Uterus (tissue), 4 donors: ENCODE measurements around the gene LRP1-AS. TPM values are rescaled to one million over a fixed set of nuclear protein-coding genes. Genes with fewer than 3 reads are reported as not detected.
"Not testable (repeated sequence)": the region's sequence is repeated elsewhere in the genome, so short reads cannot be mapped to it uniquely, and the experiment has no call there.

Experiments used
- DNase-seq, 2 donors: peaks; one replicate each; pipeline ENCODE4 v3.0.0-alpha.2; 2019 to 2020
- H3K27ac ChIP-seq, 2 donors: fragments of 200-600 bp; sonication (generic); 1 replicate in 1 of 2; 2 replicates in 1 of 2; pipeline ENCODE4 v1.5.1; 2016 to 2018
- H3K27me3 ChIP-seq, 2 donors: fragments of 200-600 bp; sonication (generic); one replicate each; pipeline ENCODE4 v1.5.1; 2018 to 2019; ENCODE audit warnings: control low read depth in 1 of 2
- H3K36me3 ChIP-seq, 2 donors: fragments of 200-600 bp; sonication (generic); one replicate each; pipeline ENCODE4 v1.5.1; 2019; ENCODE audit warnings: control low read depth in 1 of 2
- H3K4me1 ChIP-seq, 2 donors: fragments of 200-600 bp; sonication (generic); one replicate each; pipeline ENCODE4 v1.5.1; 2018 to 2019; ENCODE audit warnings: control low read depth in 1 of 2
- H3K4me3 ChIP-seq, 2 donors: fragments of 200-600 bp; sonication (generic); 1 replicate in 1 of 2; 2 replicates in 1 of 2; pipeline ENCODE4 v1.5.1; 2018 to 2019; ENCODE audit warnings: mild to moderate bottlenecking in 1 of 2
- H3K9me3 ChIP-seq, 2 donors: fragments of 200-600 bp; sonication (generic); one replicate each; pipeline ENCODE4 v1.5.1; 2019; ENCODE audit warnings: control low read depth in 1 of 2
- CTCF ChIP-seq, 4 experiments: fragments of 200-600 bp in 2 of 4; fragments of 450-650 bp in 2 of 4; sonication (generic) in 2 of 4; IDR thresholded peaks; one replicate each; pipeline ENCODE4 v1.5.1; 2016 to 2019; ENCODE audit warnings: antibody characterized with exemption in 4 of 4, mild to moderate bottlenecking in 2 of 4, moderate library complexity in 1 of 4
- POLR2A ChIP-seq, 2 donors: fragments of 450-650 bp; IDR thresholded peaks; one replicate each; pipeline ENCODE4 v1.6.1; 2016; ENCODE audit warnings: antibody characterized with exemption in 2 of 2, mild to moderate bottlenecking in 1 of 2, moderate library complexity in 1 of 2
- intact Hi-C: fragments of 100-400 bp; cut with DNase I; formaldehyde crosslinking; loops from one replicate; pipeline ENCODE4 v1.15.1; 2023; ENCODE audit warnings: low total_unique reads
- total RNA-seq, 4 donors: library from RNA; depleted of rRNA in 3 of 4; stranded (reverse); fragments of >200 nt in 3 of 4; gene quantifications; one replicate each; pipeline versions ENCODE4 v1.1.0 to v1.2.4, GENCODE V29; 2014 to 2023
- donor health status: DM: yes; HTN: yes; CAD: no.

The LRP1-AS gene
- total RNA-seq, 4 donors from 2014 or later, result not detected

- H3K27ac ChIP-seq, result no peak overlapping the region
- no peaks in the 10 kb centered on the region for H3K36me3 ChIP-seq
- no peak overlapping the region for H3K4me3 ChIP-seq
- DNase-seq, result no peak
- peaks cover 0 to 3% of the 10 kb centered on the region in 2 donors for H3K4me1 ChIP-seq
- no peaks in the 10 kb centered on the region for H3K9me3 ChIP-seq
- TF ChIP-seq CTCF (IDR thresholded peaks at IDR 0.05) (no peak), POLR2A (IDR thresholded peaks at IDR 0.05) (no peak)
- H3K27me3 ChIP-seq, result no peaks in the 10 kb centered on the region
- intact Hi-C loops, result loop anchor here (5.0 kb wide), 1 partner anchor 51 kb away; no protein-coding TSS in a partner anchor
These were observed 21.4 kb downstream of the LRP1-AS start for GRCh38 chr12:57126061-57126460.

- intact Hi-C loops, result no loop called here
These were observed 23.1 kb downstream of the LRP1-AS start for GRCh38 chr12:57124261-57124877.

GRCh38 chr12:57123813-57124212 lies 23.6 kb downstream of the LRP1-AS start:
- TF ChIP-seq CTCF (IDR thresholded peaks at IDR 0.05) (no peak), POLR2A (IDR thresholded peaks at IDR 0.05) (no peak)
- H3K4me1 ChIP-seq, result no peaks in the 10 kb centered on the region
- H3K27ac ChIP-seq, result no peak overlapping the region
- no peaks in the 10 kb centered on the region for H3K27me3 ChIP-seq
- H3K9me3 ChIP-seq, result no peaks in the 10 kb centered on the region
- no peak overlapping the region for H3K4me3 ChIP-seq
- no peaks in the 10 kb centered on the region for H3K36me3 ChIP-seq
- intact Hi-C loops, result no loop called here
- DNase-seq, result no peak

More at GRCh38 chr12:57124261-57124877, 23.1 kb downstream of the LRP1-AS start:
- peak; percentile 79 to 84 for DNase-seq
- Histone ChIP-seq H3K36me3 (no peaks in the 10 kb centered on the region), H3K27me3 (no peaks in the 10 kb centered on the region), H3K4me3 (no peak overlapping the region), H3K4me1 (no peaks in the 10 kb centered on the region), H3K27ac (peak overlapping the region in 1 of 2 donors; percentile 35), H3K9me3 (no peaks in the 10 kb centered on the region)
- peak; percentile 95 to 96 (median 96) for TF ChIP-seq CTCF (IDR thresholded peaks at IDR 0.05)
- no peak for TF ChIP-seq POLR2A (IDR thresholded peaks at IDR 0.05)

- DNase-seq, H3K27ac ChIP-seq, H3K4me1 ChIP-seq, H3K27me3 ChIP-seq, H3K9me3 ChIP-seq, intact Hi-C loops, H3K4me3 ChIP-seq, H3K36me3 ChIP-seq: not testable (repeated sequence)
These were observed 26.7 kb downstream of the LRP1-AS start for GRCh38 chr12:57120718-57121117.

- DNase-seq, result no peak
- H3K27ac ChIP-seq, result no peak overlapping the region
- intact Hi-C loops, result no loop called here
- no peaks in the 10 kb centered on the region for H3K36me3 ChIP-seq
- H3K27me3 ChIP-seq, result no peaks in the 10 kb centered on the region
- H3K9me3 ChIP-seq, result no peaks in the 10 kb centered on the region
- no peak for TF ChIP-seq CTCF (IDR thresholded peaks at IDR 0.05)
- TF ChIP-seq POLR2A (IDR thresholded peaks at IDR 0.05), result no peak
- H3K4me3 ChIP-seq, result no peak overlapping the region
- no peaks in the 10 kb centered on the region for H3K4me1 ChIP-seq
These were observed 27.9 kb downstream of the LRP1-AS start for GRCh38 chr12:57119294-57120085.
